Stimulated activated CD4-positive, alpha-beta T cell treated with anti-CD3 and anti-CD28 coated beads, Interleukin-15, amount 100 ng/mL, for 24 hours (primary cell): Measurements from ENCODE around the gene ARHGAP8.
A peak's percentile ranks its signal among the peaks of the same experiment; 100 is the strongest.
"Not testable (repeated sequence)": the region's sequence is repeated elsewhere in the genome, so short reads cannot be mapped to it uniquely, and the experiment has no call there.

Experiments used
- DNase-seq: peaks from one replicate; pipeline ENCODE4 v3.0.0-alpha.2; 2020

Gene ARHGAP8

GRCh38 chr22:44838316-44839016 is 86.1 kb downstream of the ARHGAP8 start:
- no peak for DNase-seq

DNA sequence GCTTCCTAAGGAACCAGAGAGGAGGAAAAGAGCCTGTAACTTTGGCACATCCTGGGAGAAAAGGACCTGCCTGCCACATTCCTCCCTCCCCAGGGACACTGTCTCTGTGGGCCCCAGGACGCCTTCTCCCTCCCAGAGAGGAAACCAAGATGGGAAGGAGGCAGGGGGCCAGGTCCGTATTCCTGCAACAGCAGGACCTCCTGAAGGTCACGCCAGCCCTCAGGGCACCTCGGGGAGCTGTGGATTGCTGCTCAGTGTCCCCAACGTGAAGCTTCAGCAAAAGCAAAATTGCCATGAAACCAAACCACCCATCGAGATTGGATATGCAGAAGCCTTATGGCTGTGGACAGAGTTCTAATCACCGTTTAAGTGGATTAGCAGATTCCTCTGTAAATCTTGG is 86.7 kb downstream of the ARHGAP8 start:
- DNase-seq = no peak

DNA sequence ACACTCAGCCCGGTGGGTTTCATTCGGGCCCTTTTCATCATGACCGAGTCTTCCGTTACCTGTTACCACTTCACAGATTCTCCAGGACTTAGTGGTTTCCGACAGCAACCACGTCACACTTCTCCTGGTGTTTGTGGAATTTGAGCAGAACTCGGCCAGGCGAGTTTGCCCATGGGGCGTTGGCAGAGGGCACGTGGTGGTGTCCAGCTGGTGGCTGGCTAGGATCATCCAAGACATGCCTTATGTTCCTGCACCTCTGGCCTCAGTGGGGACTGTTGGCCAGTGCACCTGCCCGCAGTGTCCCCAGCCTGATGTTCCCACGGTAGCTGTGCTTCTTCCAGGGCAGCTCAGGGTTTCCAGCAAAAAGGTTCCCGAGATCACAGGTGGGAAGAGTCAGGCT is 87.3 kb downstream of the ARHGAP8 start:
- no peak for DNase-seq

- no peak for DNase-seq
Measured at GRCh38 chr22:44840611-44841322, 88.4 kb downstream of the ARHGAP8 start.

- DNase-seq = no peak
Measured at GRCh38 chr22:44842417-44842816, 90.0 kb downstream of the ARHGAP8 start.

GRCh38 chr22:44845191-44845590 is 92.8 kb downstream of the ARHGAP8 start:
- no peak for DNase-seq

GRCh38 chr22:44845796-44846720 is 93.7 kb downstream of the ARHGAP8 start:
- DNase-seq = no peak

- no peak for DNase-seq
Measured at GRCh38 chr22:44846726-44847275, 94.4 kb downstream of the ARHGAP8 start.

DNA sequence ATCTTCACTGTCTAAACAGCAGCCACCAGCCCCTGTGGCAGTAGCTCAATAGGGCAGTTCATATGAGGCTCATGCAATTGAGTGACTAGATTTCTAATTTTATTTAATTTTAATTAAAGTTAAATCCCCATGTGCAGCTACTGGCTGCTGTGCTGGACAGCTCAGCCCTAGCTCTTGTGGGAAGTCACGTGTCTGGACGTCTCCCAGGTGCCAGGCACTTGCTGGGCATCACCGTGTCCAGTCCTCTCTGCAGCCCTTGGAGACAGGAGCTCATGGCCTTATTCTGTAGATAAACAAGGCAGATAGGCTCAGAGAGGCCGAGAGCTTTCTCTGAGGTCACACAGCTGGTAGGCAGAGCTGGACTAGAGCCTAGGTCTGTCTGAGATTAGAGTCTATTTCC is 95.0 kb downstream of the ARHGAP8 start:
- DNase-seq = no peak

GRCh38 chr22:44847892-44848291 is 95.5 kb downstream of the ARHGAP8 start:
- no peak for DNase-seq

DNA sequence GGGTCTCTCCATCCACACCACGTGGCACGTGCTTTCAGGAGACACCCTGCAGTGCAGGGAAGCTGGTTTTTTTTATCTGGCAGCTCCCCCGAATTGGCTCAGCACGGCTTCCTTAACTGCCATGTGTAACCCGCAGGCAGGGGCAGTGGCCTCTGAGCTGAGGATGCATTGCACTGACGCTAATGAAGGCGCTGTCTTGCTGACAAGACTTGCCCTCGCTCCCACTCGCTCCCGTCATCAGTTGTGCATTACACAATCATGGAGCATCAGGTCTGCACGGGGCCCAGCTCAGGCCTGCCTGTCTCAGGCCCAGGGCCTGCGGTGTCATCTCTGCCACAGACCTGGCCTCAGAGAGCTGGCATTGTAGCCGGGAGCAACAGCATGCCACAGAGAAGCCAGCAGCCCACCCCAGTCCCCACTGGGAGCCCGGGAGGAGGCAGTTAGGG is 95.9 kb downstream of the ARHGAP8 start:
- no peak for DNase-seq

- no peak for DNase-seq
Measured at GRCh38 chr22:44848791-44849420, 96.5 kb downstream of the ARHGAP8 start.

DNA sequence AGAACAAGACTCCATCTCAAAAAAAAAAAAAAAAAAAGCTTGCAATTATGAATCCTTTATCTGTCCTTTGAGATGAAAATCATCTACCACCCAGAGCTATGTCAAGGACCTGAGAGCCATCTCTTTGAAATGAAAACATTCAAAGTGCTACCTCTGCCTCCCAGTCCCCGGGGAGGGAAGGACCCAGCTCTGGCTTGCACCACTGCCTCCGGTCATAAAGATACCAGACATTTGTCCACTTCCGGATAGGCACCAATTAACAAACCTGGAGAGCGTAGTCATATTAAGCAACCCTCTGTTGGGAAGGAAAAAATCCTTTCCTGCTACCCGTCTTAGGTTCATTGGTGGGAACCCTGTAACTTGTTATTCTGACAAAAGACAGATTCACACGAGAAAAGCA is 98.6 kb downstream of the ARHGAP8 start:
- DNase-seq = no peak

DNA sequence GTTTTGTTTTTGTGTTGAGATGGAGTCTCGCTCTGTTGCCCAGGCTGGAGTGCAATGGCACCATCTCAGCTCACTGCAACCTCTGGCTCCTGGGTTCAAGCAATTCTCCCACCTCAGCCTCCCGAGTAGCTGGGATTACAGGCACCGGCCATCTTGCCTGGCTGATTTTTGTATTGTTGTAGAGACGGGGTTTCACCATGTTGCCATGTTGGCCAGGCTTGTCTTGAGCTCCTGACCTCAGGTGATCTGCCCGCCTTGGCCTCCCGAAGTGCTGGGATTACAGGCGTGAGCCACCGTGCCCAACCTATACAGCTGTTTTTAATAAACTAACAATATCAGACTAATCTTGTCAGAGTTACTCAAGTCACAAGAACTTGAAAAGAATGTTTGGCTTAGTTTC is 102.3 kb downstream of the ARHGAP8 start:
- not testable (repeated sequence) for DNase-seq

DNA sequence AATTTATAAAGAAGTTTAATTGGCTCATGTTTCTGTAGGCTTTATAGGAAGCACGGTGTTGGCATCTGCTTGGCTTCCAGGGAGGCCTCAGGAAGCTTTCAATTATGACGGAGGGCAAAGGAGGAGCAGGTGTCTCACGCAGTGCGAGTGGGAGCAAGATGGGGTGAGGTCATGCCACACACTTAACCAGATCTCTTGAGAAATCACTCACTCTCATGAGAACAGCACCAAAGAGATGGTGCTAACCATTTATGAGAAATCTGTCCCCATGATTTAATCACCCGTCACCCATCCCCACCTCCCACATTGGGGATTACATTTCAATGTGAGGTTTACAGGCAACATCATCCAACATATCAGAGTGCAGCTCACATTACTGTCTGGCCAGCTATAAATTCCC is 103.5 kb downstream of the ARHGAP8 start:
- peak; percentile 11 for DNase-seq

DNA sequence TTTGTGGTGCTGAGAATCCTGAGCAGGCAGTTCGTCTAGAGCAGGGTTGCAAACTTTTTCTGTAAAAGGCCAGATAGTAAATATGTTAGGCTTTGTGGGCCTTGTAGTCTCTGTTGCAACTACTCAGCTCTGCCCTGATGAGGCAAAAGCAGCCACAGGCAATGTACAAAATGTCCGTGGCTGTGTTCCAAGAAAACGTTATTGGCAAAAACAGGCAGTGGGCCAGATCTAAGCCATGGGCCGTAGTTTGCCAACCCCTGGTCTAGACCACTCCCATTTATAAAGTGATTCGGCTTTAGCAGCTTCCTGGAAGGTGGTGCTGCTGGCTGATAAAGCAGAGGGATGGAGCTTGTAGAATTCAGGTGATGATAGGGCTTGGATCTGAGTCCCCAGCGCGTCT is 106.4 kb downstream of the ARHGAP8 start:
- DNase-seq = not testable (repeated sequence)

DNA sequence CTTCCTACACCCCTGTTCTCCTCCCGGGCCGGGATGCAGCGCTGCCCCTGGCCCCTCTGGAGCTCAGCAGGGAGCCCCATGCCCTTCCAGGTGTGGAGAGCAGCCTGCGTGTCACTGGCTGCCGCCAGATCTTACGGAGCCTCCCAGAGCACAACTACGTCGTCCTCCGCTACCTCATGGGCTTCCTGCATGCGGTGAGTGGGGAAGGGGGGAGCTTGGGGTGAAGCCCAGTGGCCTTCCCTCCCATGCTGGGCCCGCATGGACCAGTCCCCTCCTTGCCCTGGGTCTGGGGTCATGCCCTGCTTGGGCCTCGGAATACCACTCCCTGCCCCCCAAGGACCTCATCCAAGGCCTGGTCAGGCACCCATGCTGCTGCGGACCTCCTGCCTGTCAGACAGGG is 107.3 kb downstream of the ARHGAP8 start:
- no peak for DNase-seq

DNA sequence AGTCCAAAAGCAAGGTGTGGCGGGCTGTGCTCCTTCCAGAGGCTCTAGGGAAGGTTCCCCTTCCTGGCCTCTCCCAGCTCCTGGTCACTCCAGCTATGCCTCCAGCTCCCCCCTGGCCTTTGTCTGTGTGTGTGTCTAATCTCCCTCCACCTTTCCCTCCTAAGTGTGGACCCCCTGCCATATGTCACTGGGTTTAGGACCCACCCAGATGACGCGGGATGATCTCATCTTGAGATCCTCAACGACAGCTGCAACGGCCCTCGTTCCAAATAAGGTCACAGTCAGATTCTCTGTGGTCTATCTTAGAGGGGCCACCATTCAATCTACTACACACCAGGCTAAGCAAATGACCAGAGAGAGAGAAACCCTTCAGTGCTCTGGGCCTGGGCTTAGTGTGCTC is 107.9 kb downstream of the ARHGAP8 start:
- DNase-seq = no peak

DNA sequence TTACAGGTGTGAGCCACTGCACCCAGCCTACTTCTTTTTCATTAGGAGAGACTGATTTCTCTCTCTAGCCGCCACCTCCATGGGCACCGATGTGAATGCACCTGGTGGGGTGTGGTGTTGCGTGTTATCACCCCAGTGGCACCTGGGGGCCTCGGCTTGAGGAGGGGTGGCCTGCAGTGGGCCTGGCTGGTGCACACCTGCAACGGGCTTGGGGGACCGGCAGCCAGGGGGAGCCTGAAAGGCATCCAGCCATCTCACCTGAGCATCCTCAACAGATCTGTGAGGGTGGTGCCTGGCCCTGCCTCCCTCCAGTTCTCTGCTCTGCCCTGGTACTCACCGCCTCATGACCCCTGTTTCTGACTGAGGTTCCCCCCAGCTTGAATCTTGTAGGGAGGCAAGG is 108.9 kb downstream of the ARHGAP8 start:
- no peak for DNase-seq

- DNase-seq = no peak
Measured at GRCh38 chr22:44862281-44862680, 109.9 kb downstream of the ARHGAP8 start.

DNA sequence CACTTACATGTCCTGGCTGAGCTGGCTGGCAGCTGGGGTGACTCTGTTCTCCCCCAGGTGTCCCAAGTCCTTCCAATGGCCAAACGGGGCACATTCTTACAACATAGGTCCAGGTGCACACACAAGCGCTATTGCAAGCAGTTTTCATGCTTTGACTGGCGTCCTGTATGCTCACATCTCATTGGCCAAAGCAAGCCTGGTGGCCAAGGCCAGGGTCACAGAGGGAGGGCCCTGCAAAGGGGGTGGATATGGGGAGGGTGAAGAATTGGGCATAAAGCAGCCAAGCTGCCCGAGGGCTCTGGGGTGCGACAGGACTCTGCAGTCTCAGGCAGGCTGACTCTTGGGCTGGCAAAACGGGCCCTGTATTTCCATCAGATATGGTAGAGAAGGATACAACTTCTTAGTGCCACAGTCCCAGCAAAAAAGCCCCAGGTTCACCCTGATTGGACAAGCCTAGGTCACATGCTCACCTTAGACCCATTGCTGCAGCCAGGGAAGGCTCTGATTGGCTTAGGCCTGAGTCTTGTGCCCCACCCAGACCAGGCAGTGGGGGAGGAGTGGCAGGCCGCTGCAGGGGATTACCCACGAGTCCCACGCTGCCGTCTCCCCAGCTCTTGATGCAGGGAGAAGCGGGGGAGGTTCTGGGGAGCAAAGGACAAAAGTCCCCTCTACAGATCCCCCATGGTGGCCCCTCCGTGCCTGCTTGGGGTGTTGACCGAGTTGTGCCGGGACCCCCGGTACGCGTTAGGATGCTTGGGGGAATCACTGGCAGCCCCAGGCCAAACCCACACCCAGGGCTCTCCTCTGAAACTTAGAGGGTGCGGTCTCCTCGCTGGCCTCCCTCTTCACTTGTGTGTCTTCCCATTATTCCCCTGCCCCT is 110.8 kb downstream of the ARHGAP8 start:
- no peak for DNase-seq
